ENCODE data around the gene TP53TG5. TPM values are rescaled to one million over a fixed set of nuclear protein-coding genes. Genes with fewer than 3 reads are reported as not detected.

Gene TP53TG5
- total RNA-seq (2014; rRNA removed; shearing (Covaris generic)) (not detected in 2 replicates), polyA plus RNA-seq (2016; fragmentation: Nextera tagmentation; extraction: Ambion mirVana) (not detected in 2 replicates)
- long read RNA-seq, result 0 reads

DNA sequence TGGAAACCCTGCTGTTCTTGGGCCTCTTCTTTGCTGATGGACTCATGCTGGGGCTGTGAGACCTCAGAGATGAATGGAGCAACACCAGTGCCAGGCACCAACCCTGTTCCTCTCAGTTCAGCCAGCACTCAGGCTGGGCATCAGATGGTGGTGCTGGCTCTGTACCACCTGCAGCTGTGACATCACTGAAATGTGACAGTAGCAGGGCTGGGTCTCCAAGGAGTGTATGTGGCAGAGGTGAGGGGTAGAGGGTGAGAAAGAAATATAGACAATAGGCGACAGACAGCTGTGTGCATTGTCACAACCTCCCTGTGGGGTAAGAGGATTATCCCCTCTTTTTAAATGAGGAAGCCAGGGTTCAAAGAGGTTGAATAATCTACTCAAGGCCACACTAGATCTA is at the start of gene TP53TG5:
TP53TG5 (minus strand) TSS at position 135 of the 400 bp plus-strand sequence; CDS start at position 46, 89 bp downstream.
- ATAC-seq (no peak), DNase-seq (ENCODE audit: low spot score) (no peak)
- TF ChIP-seq ZNF462 (CRISPR knock-in tag; IDR thresholded peaks at IDR 0.05), result no peak
- TF ChIP-seq NANOG (IDR thresholded peaks at IDR 0.05; ENCODE audit: borderline replicate concordance), result no peak
- no peak for TF ChIP-seq POLR2AphosphoS5 (IDR thresholded peaks at IDR 0.05; ENCODE audit: low read depth)
- TF ChIP-seq ZNF114 (CRISPR knock-in tag; IDR thresholded peaks at IDR 0.05), result no peak
- TF ChIP-seq, protein P1, sequence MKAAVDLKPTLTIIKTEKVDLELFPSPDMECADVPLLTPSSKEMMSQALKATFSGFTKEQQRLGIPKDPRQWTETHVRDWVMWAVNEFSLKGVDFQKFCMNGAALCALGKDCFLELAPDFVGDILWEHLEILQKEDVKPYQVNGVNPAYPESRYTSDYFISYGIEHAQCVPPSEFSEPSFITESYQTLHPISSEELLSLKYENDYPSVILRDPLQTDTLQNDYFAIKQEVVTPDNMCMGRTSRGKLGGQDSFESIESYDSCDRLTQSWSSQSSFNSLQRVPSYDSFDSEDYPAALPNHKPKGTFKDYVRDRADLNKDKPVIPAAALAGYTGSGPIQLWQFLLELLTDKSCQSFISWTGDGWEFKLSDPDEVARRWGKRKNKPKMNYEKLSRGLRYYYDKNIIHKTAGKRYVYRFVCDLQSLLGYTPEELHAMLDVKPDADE (IDR thresholded peaks at IDR 0.05), result no peak
- no peak for TF ChIP-seq JUNB (IDR thresholded peaks at IDR 0.05; ENCODE audit: unreplicated experiment)
- TF ChIP-seq REST (IDR thresholded peaks at IDR 0.05; ENCODE audit: unreplicated experiment), result no peak
- TF ChIP-seq EZH2 (IDR thresholded peaks at IDR 0.05; ENCODE audit: low read depth, unreplicated experiment), result no peak
- TF ChIP-seq CREB1 (CRISPR knock-in tag; IDR thresholded peaks at IDR 0.05; ENCODE audit: low read depth), result no peak
- no peak for TF ChIP-seq EZH2phosphoT487 (IDR thresholded peaks at IDR 0.05; ENCODE audit: unreplicated experiment)
- no peak for TF ChIP-seq ZNF331 (CRISPR knock-in tag; IDR thresholded peaks at IDR 0.05; ENCODE audit: low read depth)
- TF ChIP-seq, protein P2, sequence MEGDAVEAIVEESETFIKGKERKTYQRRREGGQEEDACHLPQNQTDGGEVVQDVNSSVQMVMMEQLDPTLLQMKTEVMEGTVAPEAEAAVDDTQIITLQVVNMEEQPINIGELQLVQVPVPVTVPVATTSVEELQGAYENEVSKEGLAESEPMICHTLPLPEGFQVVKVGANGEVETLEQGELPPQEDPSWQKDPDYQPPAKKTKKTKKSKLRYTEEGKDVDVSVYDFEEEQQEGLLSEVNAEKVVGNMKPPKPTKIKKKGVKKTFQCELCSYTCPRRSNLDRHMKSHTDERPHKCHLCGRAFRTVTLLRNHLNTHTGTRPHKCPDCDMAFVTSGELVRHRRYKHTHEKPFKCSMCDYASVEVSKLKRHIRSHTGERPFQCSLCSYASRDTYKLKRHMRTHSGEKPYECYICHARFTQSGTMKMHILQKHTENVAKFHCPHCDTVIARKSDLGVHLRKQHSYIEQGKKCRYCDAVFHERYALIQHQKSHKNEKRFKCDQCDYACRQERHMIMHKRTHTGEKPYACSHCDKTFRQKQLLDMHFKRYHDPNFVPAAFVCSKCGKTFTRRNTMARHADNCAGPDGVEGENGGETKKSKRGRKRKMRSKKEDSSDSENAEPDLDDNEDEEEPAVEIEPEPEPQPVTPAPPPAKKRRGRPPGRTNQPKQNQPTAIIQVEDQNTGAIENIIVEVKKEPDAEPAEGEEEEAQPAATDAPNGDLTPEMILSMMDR (conservative IDR thresholded peaks at IDR 0.05; ENCODE audit: low read depth in 2 of 2), result no peak
- TF ChIP-seq STAT1 (IDR thresholded peaks at IDR 0.05; ENCODE audit: unreplicated experiment), result no peak
- H2AFZ ChIP-seq, result no peak within 1 kb of the TSS
- H3K4me1 ChIP-seq (ENCODE audit: insufficient read depth), result peaks cover 8% of the 10 kb centered on the region; the same call in 1 of the 2 replicates
- H4K20me1 ChIP-seq (replicated peaks; ENCODE audit: insufficient read depth), result no peaks in the 10 kb centered on the region
- Mint-ChIP-seq H3K27ac (no peak within 1 kb of the TSS), H3K36me3 (ENCODE audit: low read depth) (no peaks in the 10 kb centered on the region), H3K4me1 (peaks cover 10% of the 10 kb centered on the region), H3K9me3 (no peaks in the 10 kb centered on the region), H3K4me3 (no peak within 1 kb of the TSS), H3K27me3 (ENCODE audit: insufficient read depth, low read depth, poor library complexity) (peaks cover 4% of the 10 kb centered on the region)
- no peaks in the 10 kb centered on the region for H3K36me3 ChIP-seq (ENCODE audit: insufficient read depth)
- no peak within 1 kb of the TSS for H3K4me3 ChIP-seq
- no peaks in the 10 kb centered on the region for H3F3A ChIP-seq (replicated peaks; ENCODE audit: low read depth)
- no peaks in the 10 kb centered on the region for H3K9me2 ChIP-seq (ENCODE audit: insufficient read depth)
- H3K27ac ChIP-seq (ENCODE audit: low read depth), result no peak within 1 kb of the TSS
- no peaks in the 10 kb centered on the region for H3K79me2 ChIP-seq (replicated peaks; ENCODE audit: insufficient read depth)
- H3K4me2 ChIP-seq, result no peak within 1 kb of the TSS
- peaks cover 5% of the 10 kb centered on the region for H3K27me3 ChIP-seq (ENCODE audit: insufficient read depth)

Measured in GM23338 (cell line).